Neutrophil (primary cell): Measurements from ENCODE around the gene IL17REL.

Experiments
- H3K27ac ChIP-seq: fragments of 200-600 bp; sonication (generic); 2 replicates; pipeline ENCODE4 v1.5.1; 2016; ENCODE audit warnings: mild to moderate bottlenecking, moderate library complexity
- H3K27me3 ChIP-seq: fragments of 200-600 bp; sonication (generic); 2 replicates; pipeline ENCODE4 v1.6.0; 2016; ENCODE audit warnings: mild to moderate bottlenecking
- H3K36me3 ChIP-seq: fragments of 200-600 bp; sonication (generic); 2 replicates; pipeline ENCODE4 v1.5.1; 2017
- H3K4me1 ChIP-seq, 2 experiments: fragments of 200-600 bp in 1 of 2; sonication (generic) in 1 of 2; 1 replicate in 1 of 2; 2 replicates in 1 of 2; pipeline versions ENCODE4 v1.5.1 to v1.6.1; 2013 to 2016; ENCODE audit warnings: low read depth in 1 of 2, low read length in 1 of 2, mild to moderate bottlenecking in 1 of 2, moderate library complexity in 1 of 2; ENCODE audit not compliant: control insufficient read depth in 1 of 2, insufficient read depth in 1 of 2
- H3K4me3 ChIP-seq, 2 experiments: fragments of 200-600 bp in 1 of 2; sonication (generic) in 1 of 2; 1 replicate in 1 of 2; 2 replicates in 1 of 2; pipeline ENCODE4 v1.5.1; 2013 to 2016; ENCODE audit warnings: low read depth in 1 of 2, low read length in 1 of 2, mild to moderate bottlenecking in 1 of 2, moderate library complexity in 1 of 2
- H3K9me3 ChIP-seq: fragments of 200-600 bp; sonication (generic); 2 replicates; pipeline ENCODE4 v1.5.1; 2016
- TF ChIP-seq, protein P1 (sequence below): fragments of 200-600 bp; sonication (generic); IDR thresholded peaks from 2 replicates; pipeline ENCODE4 v1.5.1; 2016; ENCODE audit warnings: antibody characterized with exemption

The IL17REL gene

DNA sequence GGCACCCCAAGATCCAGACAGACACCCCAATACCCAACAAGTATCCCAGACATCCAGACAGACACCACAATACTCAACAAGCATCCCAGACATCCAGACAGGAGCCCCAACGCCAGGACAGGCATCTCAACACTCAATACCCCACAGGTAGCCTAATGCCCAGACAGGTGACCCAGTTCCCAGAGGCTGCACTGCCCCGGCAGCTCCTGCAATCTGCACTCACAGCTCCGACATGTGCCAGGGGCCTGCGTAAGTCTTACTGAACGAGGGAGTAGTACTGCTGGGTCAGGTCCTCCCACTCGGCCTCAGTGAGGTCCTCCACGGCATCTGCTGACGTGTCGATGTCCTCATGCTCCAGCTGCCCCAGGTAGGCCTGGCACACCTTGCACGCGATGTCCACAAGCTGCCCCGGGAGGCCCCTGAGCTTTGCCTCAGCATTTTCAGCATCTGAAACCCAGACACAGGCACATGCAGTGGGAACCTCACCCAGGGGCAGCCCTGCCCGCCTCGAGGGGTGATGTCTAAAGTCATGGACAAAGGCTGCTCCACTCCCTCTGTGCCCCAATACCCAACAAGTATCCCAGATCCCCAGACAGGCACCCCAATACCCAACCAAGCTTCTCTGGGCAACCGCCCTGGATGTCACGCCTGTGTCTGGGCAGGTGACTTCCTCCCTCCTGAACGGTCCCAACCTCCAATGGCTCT lies 28.9 kb upstream of the IL17REL start:
- no peaks in the 10 kb centered on the region for H3K36me3 ChIP-seq
- no peak overlapping the region for H3K4me3 ChIP-seq
- no peak overlapping the region for H3K27ac ChIP-seq
- TF ChIP-seq, protein P1, sequence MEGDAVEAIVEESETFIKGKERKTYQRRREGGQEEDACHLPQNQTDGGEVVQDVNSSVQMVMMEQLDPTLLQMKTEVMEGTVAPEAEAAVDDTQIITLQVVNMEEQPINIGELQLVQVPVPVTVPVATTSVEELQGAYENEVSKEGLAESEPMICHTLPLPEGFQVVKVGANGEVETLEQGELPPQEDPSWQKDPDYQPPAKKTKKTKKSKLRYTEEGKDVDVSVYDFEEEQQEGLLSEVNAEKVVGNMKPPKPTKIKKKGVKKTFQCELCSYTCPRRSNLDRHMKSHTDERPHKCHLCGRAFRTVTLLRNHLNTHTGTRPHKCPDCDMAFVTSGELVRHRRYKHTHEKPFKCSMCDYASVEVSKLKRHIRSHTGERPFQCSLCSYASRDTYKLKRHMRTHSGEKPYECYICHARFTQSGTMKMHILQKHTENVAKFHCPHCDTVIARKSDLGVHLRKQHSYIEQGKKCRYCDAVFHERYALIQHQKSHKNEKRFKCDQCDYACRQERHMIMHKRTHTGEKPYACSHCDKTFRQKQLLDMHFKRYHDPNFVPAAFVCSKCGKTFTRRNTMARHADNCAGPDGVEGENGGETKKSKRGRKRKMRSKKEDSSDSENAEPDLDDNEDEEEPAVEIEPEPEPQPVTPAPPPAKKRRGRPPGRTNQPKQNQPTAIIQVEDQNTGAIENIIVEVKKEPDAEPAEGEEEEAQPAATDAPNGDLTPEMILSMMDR, result no peak
- no peaks in the 10 kb centered on the region for H3K9me3 ChIP-seq
- no peaks in the 10 kb centered on the region for H3K4me1 ChIP-seq
- H3K27me3 ChIP-seq, result peaks cover 51% of the 10 kb centered on the region

DNA sequence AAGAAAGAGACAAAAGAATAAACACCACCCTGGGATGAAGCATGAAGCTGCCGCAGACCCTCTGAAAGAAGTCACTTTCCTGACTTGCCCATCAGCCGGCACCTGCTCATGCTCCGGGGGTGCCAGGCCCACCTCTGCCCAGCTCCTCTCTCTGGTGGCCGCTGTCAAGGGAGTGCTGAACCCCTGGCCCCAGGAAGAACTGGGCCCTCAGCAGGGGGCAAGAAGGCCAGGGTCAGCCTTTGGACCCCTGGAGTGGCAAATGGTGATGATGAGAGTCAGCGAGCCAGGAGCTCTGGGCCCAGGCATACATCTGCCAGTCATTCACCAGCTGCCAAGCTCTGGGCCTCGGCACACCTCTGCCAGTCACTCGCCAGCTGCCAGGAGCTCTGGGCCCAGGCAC lies 28.2 kb upstream of the IL17REL start:
- H3K36me3 ChIP-seq, result no peaks in the 10 kb centered on the region
- H3K4me1 ChIP-seq, result no peaks in the 10 kb centered on the region
- H3K27me3 ChIP-seq, result peaks cover 52% of the 10 kb centered on the region
- no peak overlapping the region for H3K4me3 ChIP-seq
- H3K9me3 ChIP-seq, result no peaks in the 10 kb centered on the region
- TF ChIP-seq, protein P1, result no peak
- H3K27ac ChIP-seq, result no peak overlapping the region

DNA sequence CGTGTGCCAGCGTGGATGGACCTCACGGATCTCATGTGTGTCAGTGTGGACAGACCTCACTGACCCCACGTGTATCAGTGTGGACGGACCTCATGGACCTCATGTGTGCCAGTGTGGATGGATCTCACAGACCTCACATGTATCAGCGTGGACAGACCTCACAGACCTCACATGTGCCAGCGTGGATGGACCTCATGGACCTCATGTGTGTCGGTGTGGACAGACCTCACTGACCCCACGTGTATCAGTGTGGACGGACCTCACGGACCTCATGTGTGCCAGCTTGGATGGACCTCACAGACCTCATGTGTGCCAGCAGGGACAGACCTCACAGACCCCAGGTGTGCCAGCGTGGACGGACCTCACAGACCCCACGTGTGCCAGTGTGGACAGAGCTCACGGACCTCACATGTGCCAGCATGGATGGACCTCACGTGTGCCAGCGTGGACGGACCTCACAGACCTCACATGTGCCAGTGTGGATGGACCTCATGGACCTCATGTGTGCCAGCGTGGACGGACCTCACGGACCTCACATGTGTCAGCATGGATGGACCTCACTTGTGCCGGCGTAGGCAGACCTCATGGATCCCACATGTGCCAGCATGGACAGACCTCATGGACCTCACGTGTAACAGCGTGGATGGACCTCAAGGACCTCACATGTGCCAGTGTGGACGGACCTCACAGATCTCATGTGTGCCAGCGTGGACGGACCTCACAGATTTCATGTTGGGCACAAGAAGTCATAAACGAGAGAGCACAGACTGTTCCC lies 27.3 kb upstream of the IL17REL start:
- Histone ChIP-seq H3K9me3 (no peaks in the 10 kb centered on the region), H3K36me3 (no peaks in the 10 kb centered on the region), H3K4me3 (no peak overlapping the region), H3K27me3 (peaks cover 52% of the 10 kb centered on the region), H3K4me1 (no peaks in the 10 kb centered on the region), H3K27ac (no peak overlapping the region)
- TF ChIP-seq, protein P1, result no peak

DNA sequence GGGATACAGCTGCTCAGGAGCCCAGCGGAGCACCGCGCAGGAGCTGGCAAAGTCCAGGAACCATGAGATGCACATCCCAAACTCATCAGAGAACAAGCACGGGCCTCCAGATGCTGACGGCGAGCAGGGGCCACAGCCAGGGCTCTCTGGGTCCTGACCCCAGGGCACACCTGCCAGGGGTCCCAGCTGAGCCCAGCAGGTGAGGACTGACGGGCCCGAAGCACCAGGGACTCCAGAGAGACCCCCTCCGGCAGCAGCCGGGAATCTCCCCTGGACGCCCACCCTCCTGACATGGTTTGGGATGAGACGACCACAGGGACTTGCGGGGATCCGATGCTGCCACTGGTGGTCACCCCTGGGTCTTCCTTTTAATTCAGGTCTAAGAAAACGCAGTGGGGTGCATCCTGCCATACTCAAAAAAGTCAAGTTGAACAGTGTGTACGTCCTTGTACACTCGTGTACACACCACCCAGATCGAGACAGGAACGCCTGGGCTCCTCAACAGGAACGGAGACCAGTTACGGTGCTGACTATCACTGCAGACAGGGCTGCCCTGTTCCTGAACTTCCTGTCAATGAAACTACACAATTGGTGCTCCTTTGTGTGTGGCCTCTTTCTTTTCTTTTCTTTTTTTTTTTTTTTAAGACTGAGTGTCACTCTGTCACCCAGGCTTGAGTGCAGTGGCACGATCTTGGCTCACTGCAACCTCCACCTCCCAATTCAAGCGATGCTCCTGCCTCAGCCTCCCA lies 23.6 kb upstream of the IL17REL start:
- H3K4me3 ChIP-seq, result no peak overlapping the region
- no peaks in the 10 kb centered on the region for H3K36me3 ChIP-seq
- H3K27ac ChIP-seq, result no peak overlapping the region
- TF ChIP-seq, protein P1, result no peak
- H3K27me3 ChIP-seq, result peaks cover 48% of the 10 kb centered on the region
- H3K4me1 ChIP-seq, result no peaks in the 10 kb centered on the region
- H3K9me3 ChIP-seq, result no peaks in the 10 kb centered on the region

DNA sequence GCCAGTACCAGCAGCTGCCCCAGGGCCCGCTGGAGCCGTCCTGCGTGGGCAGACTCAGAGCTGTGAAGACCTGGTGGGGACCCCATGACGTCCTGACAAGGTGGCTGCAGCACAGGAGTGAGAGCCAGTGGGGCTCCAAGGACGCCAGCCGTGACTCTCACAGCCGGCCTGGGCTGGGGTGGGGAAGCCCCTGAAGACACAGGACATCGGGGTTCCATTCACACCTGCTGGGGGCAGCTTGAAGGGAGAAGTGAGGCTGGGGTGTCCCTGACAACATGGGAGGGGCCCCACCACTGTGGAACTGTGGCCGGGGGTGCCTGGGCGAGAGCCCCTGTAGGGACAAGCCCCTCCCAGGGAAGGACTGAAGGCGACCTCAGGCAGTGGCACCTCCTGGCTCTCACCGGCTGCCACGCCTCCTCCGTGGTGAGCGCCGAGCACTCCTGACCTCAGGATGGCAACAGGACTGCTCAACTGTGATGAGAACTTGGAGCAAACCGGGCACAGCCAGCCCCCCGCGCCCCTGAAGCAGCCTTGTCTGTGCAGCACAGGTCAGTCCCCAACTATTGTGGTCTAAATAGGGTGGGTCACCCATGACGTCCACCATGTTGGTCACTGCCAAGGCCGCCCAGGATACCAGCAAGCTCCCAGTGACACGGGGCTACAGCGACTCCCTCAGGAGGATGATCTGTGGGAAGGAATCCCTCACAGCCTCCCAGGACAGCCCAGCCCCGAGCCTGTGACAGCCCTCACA lies 22.7 kb upstream of the IL17REL start:
- Histone ChIP-seq H3K27me3 (peaks cover 57% of the 10 kb centered on the region), H3K4me1 (peaks cover 0 to 2% of the 10 kb centered on the region in 2 experiments)

More for the DNA sequence above, 22.7 kb upstream of the IL17REL start:
- Histone ChIP-seq H3K27ac (no peak overlapping the region), H3K9me3 (no peaks in the 10 kb centered on the region), H3K36me3 (no peaks in the 10 kb centered on the region), H3K4me3 (no peak overlapping the region)
- TF ChIP-seq, protein P1, result no peak
